Fibroblast of skin of left biceps (primary cell): ENCODE data around the gene SECISBP2.

Experiments
- DNase-seq, 2 experiments: peaks; one replicate each; pipeline ENCODE4 v3.0.0-alpha.2; 2013; ENCODE audit warnings: low read depth in 2 of 2

The SECISBP2 gene

DNA sequence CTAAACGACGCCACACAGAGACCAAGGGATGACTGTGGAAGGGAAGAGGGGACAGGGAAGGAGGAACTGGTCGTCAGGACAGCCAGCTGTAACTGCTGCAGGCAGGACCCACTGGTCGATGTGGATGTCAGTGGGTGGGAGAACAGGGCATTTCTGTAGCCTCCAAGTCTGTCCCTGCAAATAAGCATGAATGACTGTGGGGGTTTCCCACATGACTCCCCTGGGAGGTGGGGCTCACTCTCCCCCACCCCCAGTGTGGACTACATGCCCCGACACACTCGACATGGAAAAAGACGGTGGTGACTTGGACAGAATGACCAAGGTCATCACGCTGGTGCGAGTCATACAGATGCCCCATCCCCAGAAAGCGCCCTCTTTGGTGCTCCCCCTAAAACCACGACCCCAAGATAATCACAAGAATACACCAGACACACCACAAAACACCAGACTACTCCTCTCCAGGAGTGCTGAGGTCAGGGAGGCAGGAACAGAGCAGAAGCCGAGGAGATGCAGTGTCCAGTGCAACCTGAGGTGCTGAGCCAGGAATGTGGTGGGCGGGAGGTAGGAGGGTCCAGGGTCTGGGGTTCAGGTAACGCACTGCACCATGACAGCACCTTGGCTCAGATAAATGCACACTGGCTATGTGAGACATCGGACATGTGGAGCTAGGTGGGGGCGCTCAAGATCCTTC is 64.9 kb downstream of the SECISBP2 start:
- DNase-seq: no peak

DNA sequence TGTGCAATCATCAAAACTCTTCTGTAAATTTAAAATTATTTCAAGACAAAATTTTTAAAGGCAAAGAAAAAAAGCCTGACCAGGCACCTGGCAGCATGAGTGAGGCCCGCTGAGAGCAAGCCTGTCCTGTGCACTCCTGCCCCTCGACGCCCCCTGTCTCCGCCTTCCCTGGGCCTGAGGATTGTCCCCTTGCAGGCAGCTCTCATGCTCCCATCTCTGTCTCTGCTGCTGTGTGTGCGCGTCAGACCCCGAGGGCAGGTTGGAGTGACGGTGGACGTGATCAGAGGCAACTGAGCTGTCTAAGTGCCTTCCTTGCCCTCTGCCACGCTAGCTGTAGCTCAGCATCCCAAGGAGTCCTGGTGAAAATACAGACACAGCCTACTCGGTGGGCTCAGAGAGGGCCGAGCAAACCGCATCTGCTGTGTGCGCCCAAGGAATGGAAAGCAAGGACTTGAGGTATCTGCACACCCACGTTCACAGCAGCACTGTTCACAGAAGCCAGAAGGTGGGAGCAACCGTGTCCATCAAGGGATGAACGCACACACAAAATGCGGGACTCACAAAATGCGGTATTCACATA is 65.5 kb downstream of the SECISBP2 start:
- no peak for DNase-seq

DNA sequence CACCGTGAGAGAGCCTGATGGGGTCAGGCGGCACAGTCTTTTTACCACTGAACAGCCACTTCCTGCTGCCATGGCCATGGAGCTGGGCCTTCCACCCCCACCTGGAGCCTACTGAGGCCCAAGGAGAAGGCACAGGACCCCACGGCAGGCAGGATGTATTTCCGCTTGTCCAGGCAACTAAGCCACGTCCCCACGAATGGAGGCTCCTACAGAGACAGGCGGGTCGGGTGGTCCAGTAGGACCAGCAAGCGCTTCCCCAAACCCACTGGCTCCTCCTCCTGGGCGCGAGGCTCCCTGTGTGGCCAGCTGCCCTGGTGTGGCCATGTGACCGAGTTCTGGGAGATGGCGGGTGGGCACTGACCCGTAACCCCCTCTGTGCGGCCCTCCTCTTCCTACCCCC is 66.5 kb downstream of the SECISBP2 start:
- DNase-seq: no peak

DNA sequence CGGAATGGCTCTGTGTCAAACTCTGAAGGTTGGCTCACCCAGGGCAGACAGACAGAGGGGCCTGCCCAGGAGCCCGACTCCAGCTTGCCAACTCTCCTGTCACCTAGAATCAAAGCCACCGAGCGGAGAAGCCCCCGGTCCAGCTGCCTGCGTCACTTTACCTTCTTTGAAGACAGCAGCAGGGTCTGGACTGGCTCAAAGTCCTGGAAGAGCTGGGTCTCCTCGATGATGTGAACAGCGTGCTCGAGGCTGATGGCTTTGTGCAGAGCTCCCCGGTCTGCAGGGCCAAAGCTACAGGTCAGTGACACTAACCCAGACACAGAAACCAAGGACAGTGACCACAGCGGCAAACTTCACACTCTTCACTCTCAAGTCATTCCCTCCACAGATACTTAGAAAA is 67.9 kb downstream of the SECISBP2 start:
- no peak for DNase-seq

DNA sequence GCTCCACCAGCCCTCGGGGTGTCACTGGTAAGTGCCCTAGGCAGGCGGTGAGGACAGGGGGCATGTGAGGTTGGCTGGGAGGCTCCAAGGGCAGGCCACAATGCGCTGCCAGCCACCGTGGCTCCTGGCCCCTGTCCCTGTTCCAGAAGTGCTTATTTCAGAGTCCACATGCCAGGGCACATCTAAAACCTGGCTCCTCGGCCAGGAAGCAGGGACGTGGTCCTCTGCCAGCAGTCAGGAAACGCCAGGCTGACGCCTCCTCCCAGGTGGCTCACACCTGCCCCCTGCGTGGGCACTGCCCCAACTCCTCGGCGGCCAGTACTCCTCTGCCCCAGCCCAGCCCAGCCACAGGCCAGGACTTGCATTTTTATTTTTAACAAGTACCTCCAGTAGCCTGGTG is 68.5 kb downstream of the SECISBP2 start:
- DNase-seq: no peak

DNA sequence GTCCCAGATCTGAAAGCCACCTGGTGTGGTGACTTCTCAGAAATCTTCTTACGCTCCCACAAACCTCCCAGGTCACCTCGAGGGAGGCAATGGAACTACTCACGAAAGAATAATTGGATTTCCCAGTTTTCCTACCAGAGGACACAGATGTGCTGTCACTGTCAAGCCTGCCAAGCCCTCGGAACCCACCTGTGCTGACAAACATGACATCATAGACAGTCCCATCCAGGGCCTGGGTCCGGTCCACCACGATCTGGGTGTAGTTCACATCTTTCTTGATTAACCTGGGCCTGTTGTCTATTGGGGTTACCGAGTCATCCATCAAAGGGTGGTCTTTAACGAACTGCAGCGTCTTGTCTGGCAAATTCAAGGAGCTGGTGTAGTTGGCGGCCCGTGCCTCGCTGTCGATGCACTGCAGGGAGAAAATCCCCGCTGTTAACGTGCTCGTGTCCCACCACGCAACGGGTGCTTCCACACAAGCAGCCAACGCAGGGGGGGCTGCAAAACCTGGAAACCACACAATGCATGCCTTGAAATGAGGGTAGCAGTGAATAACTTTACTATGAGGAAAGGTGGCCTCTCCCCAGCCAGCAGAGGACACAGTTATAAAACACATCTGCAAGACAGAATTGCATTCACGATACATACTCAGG is 69.0 kb downstream of the SECISBP2 start:
- no peak for DNase-seq

DNA sequence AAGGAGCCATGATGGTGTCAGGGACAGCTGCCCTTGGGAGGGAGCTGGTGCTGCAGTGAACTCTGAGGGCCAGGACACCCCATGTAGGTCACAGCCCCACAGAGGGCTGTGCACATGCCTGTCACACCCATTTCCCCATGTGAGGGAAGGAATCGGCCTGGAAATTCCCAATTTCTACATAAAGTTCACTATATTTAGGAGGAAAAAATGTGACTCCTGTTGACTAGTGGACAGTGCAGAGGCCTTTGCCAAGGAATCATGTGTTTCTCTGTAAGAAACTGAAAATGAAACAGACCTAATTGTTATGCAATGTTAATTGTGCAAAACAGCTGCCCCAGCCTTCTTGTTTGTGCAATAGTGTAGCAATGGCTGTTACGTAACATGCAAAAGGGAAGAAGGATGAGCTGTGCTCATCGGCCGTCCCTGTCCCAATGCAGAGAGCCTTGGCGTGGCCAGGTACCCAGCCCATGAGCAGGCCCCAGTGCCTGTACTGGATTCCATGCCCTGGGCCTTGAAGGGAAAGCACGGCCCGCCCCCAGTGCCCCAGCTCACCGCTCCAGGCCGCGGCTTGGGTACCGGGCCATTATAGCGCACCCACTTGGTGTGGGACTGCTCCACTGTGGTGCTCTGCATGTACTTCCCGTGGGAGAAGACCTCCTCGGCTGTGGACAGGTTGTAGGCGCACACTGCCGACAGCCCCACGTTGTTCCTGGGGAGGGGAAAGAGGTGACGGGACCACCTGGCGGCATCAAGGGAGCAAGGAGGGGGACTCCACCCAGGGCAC is 70.0 kb downstream of the SECISBP2 start:
- DNase-seq: peak; percentile 55 to 59

DNA sequence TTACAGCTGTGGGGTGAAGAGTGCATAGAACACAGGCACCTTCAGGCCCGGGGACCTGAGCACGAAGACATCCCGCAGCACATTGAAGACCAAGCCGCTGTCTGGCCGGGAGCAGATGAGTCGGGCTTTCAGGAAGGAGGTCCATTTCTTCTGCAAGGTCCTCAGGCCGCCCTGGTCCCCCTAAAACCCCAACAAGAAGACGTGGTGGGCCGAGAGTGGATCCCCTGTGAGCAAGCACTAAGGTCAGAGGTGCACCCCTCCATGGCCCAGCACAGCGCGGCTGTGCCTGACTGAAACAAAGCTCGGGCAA is 70.5 kb downstream of the SECISBP2 start:
- DNase-seq: no peak

DNA sequence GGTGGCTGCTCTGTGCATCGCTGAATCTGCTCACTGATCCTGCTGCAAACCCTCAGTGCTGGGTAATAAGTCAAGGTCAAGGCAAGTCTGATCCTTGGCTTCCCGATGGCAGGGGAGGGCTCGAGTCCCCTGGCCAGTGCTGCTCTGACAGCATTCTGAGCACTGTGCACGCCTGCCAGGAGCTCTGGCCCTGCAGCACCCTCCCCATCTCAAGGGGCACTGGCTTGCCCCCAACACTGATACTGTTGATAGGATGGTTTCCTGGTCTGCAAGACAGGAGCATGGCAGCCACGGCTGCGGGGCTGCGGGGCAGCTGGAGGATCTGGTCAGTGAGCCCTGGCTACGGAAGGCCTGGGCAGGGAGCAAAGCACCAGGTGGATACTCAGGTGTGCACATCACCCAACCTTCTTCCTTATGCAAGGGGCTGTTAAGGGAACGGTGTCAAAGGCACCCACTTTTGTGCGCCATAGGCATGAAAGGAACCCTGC is 71.8 kb downstream of the SECISBP2 start:
- DNase-seq: no peak

DNA sequence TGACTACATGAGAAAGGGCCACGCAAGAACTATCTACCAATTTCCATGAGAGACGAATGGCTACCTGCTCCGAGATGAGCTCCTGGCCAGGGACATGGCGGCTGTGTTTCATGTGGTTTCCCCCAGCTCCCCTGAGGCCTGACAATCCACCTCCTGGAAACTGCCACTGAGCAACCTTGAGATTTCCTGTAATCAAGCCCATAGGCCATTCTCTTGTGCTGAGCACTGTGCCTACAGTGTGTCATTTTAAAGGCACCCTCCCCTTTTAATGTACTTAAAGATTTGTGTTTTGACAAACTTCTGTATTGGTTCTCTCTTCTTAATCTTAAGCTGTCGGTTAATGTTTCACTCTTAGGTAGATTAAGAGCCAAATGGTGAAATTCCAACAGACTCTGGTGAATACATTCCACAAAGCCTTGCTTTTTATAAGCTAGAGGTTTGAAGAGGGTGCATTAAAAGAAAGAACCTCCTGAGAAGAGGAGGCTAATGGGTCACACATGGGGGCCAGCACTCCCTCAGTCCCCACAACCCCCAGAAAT is 72.3 kb downstream of the SECISBP2 start:
- DNase-seq: no peak

DNA sequence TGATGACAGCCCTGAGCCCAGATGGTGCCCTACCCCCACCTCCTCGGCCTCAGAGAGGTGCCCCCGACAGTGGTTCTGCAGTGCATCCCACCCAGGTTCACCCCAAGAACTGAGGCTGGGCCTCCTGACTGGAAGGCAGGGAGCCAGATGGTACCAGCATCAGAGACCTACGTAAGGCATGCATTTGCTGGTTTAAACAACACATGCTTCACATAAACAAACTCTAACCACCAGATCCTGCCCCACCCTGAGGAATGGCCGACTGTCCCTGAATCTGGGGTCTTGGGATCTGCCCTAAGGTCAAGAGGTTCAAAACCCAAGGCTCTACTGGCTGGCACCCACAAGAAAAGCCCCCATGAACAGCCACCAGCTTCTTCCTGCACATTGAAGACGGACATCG is 73.3 kb downstream of the SECISBP2 start:
- no peak for DNase-seq

DNA sequence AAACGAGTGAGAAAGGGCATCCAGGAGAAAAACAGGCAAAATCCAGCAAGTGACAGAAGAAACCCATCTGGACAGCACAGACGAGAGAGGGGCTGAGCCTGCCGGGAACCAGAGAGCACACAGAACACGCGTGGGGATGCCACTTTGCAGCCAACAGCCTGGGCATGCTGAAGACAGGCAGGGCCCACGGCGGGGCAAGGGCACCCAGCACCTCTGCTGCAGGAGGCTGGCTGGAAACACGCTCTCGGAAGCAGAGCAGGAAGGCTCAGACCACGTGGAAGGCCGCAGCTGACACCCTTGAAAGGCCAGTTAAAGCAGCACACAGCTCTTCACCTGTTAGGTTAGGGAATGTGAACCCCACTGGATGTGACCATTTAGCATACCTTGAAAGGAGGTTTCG is 76.1 kb downstream of the SECISBP2 start:
- DNase-seq: no peak

DNA sequence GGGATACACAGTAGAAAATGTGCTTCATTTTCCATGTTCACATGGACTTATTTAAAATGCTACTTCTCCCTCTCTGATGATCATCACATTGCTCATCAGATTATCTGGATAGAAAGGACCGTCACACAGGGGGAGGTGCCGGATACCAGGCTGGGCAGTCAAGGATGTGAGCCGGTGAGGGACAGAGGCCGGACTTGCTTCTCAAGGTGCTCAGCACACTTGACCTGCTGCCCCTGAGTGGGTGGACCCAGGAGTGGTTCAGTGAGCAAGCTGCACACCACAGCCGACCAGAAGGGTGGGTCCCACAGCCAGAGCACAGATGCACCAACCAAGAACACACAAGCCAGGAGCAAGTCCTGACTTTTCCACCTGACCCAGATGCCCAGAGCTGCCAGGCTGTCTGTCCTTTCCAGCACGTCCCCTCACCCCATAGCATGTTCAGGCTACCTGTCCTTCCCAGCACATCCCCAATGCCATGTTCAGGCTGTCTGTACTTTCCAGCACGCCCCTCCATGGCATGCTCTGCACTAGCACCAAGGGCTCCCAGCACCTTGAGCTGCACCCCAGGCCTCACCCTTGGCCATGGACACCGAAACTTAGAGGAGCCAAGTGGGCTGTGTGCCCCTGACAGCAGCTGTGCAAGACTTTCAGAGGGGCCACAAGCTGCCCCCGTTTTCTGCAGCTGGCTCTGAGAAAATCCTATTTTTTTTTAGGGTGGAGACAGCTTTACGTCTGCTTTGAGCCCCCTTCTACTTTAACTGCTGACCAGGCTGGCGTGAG is 77.8 kb downstream of the SECISBP2 start:
- no peak for DNase-seq

DNA sequence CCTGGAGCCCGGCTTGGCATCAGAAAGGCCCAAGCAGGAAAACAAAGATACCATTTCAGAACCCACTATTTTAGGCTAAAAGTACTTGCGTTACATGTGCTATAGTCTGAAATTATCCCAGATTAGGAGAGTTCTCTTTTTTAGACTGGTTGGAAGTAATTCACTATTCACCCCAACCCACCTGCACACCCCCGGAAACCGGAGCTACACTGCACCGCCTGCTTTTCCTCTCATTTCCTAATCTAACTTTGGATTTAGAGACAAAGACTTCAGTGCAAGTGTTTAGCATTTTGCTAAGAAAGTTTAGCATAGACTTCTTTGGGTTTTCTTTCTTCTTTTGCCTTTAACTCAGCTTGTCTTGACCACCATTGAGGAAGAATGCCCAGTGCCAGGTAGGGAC is 79.2 kb downstream of the SECISBP2 start:
- DNase-seq: no peak

DNA sequence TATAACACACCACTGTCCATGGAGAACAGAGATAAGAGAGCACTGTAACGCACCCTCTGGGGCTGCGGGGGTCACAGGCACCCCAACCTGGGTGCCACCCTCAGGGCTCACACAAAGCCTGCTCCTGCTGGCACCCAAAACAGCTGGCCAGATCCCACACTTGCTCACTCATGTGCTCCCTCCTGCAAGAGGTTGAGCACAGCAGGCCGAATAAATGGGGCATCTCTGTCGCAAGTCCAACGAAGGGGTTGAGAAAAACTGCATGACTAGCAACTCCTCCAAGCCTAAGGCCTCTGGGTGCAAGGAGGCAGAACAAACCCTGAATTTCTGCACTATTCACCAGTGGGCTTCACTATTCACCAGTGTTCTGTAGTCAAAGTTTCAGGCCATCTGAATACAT is 80.3 kb downstream of the SECISBP2 start:
- no peak for DNase-seq

DNA sequence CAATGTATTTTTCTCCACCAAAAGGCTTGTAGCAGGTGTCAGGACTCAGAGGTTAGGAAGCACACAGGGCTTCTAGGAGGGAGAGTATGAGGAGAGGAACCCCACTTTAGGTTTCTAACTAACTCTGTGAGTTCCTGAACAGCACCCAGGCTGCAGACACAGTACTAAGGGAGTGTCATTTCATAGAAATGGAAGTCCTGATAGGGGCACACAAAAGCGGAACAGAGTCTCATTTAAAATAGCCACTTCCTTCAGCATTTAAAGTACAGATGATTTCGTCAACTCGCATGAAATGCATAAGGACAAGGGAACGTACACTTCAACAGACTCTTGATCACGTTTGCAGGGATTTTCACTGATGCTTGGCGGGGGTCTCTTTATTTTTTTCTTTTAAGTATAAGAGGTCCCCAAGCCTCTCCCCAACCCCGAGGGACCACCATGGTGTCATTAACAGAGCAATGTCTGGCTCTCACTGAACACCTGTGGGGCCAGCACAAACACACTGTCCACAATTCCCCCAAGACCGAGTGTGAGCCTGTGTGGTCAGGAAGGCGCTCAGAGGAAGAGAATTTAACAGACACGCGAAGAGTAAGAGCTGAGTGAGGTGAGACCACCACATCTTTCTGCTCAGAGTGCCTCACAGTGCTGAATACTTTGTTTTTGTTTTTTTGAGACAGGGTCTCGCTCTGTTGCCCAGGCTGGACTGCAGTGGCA is 82.3 kb downstream of the SECISBP2 start:
- no peak for DNase-seq

DNA sequence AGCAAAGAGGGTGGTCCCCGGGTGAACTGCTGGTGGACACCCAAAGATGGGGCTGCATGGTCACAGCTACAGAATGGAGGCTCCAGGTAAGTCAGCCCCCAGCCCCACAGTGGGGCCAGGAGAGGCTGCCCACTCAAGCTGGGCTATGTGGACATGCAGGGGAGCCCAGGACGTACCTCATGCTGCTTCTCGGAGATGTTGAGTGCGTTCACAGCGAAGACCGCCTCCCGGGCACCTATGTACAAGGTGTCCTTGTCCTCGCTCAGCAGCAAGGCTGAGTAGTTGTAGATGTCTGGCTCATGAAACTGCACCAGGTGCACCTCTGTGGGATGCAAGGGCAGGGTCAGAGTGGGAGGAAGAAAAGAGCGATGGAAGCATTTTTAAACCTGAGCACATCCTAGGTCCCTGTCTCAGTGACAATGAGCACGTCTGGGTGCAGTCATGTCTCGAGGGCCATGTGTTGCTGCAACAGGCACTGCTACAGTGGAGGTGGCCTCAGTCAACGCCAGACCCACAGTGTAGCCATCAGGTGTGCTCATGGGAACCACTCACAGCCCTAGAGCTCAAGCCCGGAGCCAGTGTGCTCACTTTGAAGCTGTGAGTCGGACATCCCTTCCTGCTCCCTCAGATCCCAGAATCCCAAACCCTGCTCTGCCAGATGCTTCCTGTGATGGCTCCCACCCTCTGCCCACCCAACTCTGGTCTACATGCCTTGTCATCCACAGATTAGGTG is 84.6 kb downstream of the SECISBP2 start:
- no peak for DNase-seq

DNA sequence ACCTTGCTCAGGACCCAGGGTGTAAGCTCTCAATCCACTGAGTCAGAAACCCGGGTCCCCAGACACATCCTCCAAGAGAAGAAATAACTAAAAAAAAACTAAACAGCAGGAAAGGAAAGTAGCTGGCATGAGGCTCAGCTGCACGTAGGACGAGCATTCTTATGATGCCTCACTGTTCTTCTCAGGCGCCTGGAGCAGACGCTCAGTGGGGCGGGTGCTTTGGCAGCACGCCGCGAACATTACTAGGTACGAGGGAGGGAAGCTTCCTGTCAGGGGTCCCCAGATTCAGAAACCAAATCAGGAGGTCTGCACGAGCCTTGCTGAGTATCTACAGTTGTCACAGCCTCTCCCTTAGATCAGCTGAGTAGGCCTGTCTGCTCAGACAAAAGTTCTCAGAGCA is 85.8 kb downstream of the SECISBP2 start:
- DNase-seq: no peak

DNA sequence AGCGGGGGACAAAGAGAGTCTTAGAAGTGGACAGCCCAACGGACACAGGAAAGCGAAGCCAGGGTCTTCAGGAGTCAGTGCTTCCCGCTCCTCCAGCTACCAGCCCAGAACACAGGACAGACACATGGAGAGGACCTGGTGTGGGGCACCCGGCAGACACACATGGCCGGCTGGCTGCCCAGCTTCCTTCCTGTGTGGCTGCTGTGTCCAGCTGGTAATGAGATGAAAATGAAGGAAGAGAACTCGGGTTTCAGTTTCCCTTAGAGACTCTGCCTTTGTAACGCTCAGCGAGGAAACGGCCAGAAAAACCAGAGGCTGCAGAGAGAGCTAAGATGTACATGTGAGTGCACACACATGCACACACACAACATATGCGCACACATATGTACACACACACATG is 87.5 kb downstream of the SECISBP2 start:
- DNase-seq: no peak

DNA sequence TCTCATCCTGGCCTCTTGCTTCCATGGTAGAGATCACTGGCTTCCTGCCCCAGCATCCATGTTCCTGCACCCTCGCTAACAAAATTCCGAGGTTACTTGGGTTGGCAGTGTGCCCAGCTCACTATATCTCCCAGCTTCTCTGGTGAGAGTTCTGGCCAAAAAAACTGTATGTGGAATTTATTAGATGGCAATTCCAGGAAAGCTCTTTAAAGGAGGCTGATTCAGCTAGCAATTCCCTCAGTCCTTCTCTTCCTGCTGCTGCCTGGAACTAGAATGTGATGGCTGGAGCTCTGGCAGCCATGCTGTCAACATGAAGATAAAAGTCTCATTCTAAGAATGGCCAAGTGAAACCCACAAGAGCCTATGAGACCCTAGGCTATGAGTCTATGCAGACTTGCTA is 88.8 kb downstream of the SECISBP2 start:
- peak; percentile 23 to 34 for DNase-seq
